ENCODE measurements around the gene LMF2. TPM values are rescaled to one million over a fixed set of nuclear protein-coding genes. Genes with fewer than 3 reads are reported as not detected.

LMF2 gene
- total RNA-seq, 1 experiment from 2014 or later, result 56.9 TPM

DNA sequence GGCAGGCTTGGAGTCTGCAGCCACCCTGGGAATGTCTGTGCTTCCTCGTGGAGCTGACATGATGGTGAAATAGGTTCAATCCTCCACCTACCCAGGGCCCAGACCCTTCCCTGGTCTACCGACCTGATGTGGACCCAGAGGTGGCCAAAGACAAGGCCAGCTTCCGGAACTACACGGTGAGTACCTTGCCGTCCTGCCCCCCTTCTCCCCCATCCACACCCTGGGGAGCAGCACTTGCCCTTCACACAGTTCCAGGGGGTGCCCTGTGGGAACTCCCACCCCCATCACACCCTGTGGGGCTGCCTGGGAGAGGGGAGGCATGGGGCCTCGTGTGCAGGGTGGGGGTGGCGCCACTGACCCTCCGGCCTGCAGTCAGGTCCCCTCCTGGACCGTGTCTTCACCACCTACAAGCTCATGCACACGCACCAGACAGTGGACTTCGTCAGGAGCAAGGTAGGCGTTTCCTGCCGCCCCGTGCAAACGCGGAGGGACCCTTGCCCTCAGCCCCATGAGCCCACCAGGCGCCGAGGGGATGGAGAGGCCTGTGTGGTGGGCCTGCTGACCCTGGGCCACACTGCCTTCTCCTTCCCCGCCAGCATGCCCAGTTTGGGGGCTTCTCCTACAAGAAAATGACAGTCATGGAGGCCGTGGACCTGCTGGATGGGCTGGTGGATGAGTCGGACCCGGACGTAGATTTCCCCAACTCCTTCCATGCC lies 20.1 kb downstream of the LMF2 start:
- no peaks in the 10 kb centered on the region for H3K9me3 ChIP-seq (ENCODE audit: control insufficient read depth in 1 of 2, insufficient read depth in 1 of 2, low read depth in 1 of 2, low read length in 2 of 2)
- ChIA-PET RAD21 (ENCODE audit: low non-redundant PET in 1 of 2, low total read pairs in 2 of 2, uncharacterized antibody in 2 of 2, unreplicated experiment in 2 of 2) (no interaction called here), POLR2A (no interaction called here), CTCF (interaction anchor here (0.9 kb wide), 1 partner anchor 11 kb away, joined by 3 read pairs; no protein-coding TSS in a partner anchor)
- H3K27me3 ChIP-seq (ENCODE audit: insufficient read depth, low read length), result no peaks in the 10 kb centered on the region
- no peak overlapping the region for H3K4me3 ChIP-seq (replicated peaks in 1 of 2; ENCODE audit: low read depth in 1 of 2, low read length in 2 of 2)
- no peak overlapping the region for H2AFZ ChIP-seq (ENCODE audit: low read depth, low read length, poor library complexity, severe bottlenecking)
- no peaks in the 10 kb centered on the region for H3K79me2 ChIP-seq (ENCODE audit: insufficient read depth, low read length)
- TF ChIP-seq CEBPB (IDR thresholded peaks at IDR 0.05; ENCODE audit: low read depth) (no peak), EGR1 (IDR thresholded peaks at IDR 0.05; ENCODE audit: low read depth) (no peak), SRF (IDR thresholded peaks at IDR 0.05; ENCODE audit: low read depth) (no peak), ELF1 (IDR thresholded peaks at IDR 0.05; ENCODE audit: borderline replicate concordance, low read depth) (no peak), SIN3A (IDR thresholded peaks at IDR 0.05; ENCODE audit: low read depth) (no peak), RAD21 (IDR thresholded peaks at IDR 0.05; ENCODE audit: low read depth) (no peak), EZH2phosphoT487 (IDR thresholded peaks at IDR 0.05; ENCODE audit: borderline replicate concordance) (no peak), YY1 (IDR thresholded peaks at IDR 0.05; ENCODE audit: extremely low read depth, insufficient replicate concordance, low read depth, low read length) (no peak), JUND (IDR thresholded peaks at IDR 0.05) (no peak), POLR2AphosphoS5 (IDR thresholded peaks at IDR 0.05; ENCODE audit: low read depth, low read length) (no peak), FOSL1 (IDR thresholded peaks at IDR 0.05; ENCODE audit: low read depth) (no peak)
- TF ChIP-seq, protein P1, sequence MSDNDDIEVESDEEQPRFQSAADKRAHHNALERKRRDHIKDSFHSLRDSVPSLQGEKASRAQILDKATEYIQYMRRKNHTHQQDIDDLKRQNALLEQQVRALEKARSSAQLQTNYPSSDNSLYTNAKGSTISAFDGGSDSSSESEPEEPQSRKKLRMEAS (IDR thresholded peaks at IDR 0.05), result no peak
- TF ChIP-seq, protein P2, sequence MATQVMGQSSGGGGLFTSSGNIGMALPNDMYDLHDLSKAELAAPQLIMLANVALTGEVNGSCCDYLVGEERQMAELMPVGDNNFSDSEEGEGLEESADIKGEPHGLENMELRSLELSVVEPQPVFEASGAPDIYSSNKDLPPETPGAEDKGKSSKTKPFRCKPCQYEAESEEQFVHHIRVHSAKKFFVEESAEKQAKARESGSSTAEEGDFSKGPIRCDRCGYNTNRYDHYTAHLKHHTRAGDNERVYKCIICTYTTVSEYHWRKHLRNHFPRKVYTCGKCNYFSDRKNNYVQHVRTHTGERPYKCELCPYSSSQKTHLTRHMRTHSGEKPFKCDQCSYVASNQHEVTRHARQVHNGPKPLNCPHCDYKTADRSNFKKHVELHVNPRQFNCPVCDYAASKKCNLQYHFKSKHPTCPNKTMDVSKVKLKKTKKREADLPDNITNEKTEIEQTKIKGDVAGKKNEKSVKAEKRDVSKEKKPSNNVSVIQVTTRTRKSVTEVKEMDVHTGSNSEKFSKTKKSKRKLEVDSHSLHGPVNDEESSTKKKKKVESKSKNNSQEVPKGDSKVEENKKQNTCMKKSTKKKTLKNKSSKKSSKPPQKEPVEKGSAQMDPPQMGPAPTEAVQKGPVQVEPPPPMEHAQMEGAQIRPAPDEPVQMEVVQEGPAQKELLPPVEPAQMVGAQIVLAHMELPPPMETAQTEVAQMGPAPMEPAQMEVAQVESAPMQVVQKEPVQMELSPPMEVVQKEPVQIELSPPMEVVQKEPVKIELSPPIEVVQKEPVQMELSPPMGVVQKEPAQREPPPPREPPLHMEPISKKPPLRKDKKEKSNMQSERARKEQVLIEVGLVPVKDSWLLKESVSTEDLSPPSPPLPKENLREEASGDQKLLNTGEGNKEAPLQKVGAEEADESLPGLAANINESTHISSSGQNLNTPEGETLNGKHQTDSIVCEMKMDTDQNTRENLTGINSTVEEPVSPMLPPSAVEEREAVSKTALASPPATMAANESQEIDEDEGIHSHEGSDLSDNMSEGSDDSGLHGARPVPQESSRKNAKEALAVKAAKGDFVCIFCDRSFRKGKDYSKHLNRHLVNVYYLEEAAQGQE (IDR thresholded peaks at IDR 0.05; ENCODE audit: low read depth), result no peak
- ATAC-seq, result no peak
- no peaks in the 10 kb centered on the region for H3K9me2 ChIP-seq (ENCODE audit: insufficient read depth)
- no peak for DNase-seq (ENCODE audit: low read depth, low spot score)
- H3K4me2 ChIP-seq (ENCODE audit: low read length), result no peak overlapping the region
- intact Hi-C loops (cut with micrococcal nuclease), result no loop called here
- no TSS peak for BruUV-seq (replicated peaks)
- H3K9ac ChIP-seq (ENCODE audit: low read length), result no peak overlapping the region
- no peak overlapping the region; the same call in 1 of the 2 replicates for H3K27ac ChIP-seq (ENCODE audit: low read depth, low read length)
- peaks cover 6 to 19% of the 10 kb centered on the region in 2 experiments; a peak in 3 of 4 replicates for H3K4me1 ChIP-seq (ENCODE audit: control insufficient read depth in 1 of 2, insufficient read depth in 2 of 2, low read length in 2 of 2)
- H3K36me3 ChIP-seq (ENCODE audit: control insufficient read depth in 1 of 2, insufficient read depth in 2 of 2, low read length in 2 of 2), result no peaks in the 10 kb centered on the region
- no peaks in the 10 kb centered on the region for H4K20me1 ChIP-seq (ENCODE audit: insufficient read depth)
